GM10248 (cell line): ENCODE results near the gene RASGRP1.

Source experiments
- CTCF ChIA-PET: fragments of 300-600 bp; sonication (Branson Sonifier 250); formaldehyde crosslinking; extraction: SDS; loops from one replicate; lab custom pipeline; 2021; ENCODE audit warnings: antibody characterized with exemption; lab: Yijun Ruan, JAX
- POLR2A ChIA-PET: fragments of 350-650 bp; sonication (Branson Sonifier 250); formaldehyde crosslinking; extraction: SDS; loops from one replicate; lab custom pipeline; 2020; ENCODE audit warnings: antibody characterized with exemption; lab: Yijun Ruan, JAX
- DNase-seq: peaks from one replicate; pipeline ENCODE4 v3.0.0; 2012; ENCODE audit errors: extremely low spot score
- TF ChIP-seq, protein P1 (sequence below): IDR thresholded peaks from 2 replicates; pipeline ENCODE4 v1.5.1; 2012; ENCODE audit warnings: mild to moderate bottlenecking, low read depth; ENCODE audit errors: extremely low read depth, missing control alignments, control extremely low read depth

RASGRP1 gene

DNA sequence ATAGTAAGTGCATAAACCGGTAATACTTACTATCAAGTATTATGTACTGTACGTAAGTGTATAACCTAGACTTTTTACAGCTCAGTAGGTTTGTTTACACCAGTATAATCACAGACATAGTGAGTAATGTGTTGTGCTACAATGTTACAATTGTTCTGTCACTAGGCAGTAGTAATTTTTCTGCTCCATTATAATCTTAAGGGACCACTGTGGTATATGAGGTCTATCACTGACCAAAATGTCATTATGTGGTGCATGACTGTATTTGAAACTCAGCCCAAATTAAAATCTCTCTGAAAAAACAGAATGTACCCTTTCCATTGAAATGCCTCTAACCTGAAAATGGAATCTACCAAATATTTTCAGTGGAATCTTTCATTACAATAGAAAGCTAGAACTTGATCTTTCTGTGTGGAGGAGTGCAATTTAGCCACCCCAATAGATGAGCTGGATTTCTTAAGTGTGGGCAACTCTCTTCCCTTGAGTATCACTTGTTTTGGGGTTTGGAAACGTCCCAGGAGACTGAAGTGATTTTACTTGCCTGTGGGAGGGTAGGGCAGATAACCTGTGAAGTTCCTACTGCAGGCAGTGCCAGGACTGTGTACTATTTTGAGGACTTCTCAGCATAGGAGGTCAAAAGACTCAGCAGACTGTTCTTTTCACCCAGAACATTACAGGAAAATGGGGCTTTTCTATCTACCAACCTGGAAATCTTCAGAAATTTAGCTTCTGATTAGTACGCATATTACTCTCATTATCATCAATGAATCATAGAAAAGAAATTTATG, 59.7 kb downstream of the RASGRP1 start:
- POLR2A ChIA-PET, result no interaction called here
- TF ChIP-seq, protein P1, sequence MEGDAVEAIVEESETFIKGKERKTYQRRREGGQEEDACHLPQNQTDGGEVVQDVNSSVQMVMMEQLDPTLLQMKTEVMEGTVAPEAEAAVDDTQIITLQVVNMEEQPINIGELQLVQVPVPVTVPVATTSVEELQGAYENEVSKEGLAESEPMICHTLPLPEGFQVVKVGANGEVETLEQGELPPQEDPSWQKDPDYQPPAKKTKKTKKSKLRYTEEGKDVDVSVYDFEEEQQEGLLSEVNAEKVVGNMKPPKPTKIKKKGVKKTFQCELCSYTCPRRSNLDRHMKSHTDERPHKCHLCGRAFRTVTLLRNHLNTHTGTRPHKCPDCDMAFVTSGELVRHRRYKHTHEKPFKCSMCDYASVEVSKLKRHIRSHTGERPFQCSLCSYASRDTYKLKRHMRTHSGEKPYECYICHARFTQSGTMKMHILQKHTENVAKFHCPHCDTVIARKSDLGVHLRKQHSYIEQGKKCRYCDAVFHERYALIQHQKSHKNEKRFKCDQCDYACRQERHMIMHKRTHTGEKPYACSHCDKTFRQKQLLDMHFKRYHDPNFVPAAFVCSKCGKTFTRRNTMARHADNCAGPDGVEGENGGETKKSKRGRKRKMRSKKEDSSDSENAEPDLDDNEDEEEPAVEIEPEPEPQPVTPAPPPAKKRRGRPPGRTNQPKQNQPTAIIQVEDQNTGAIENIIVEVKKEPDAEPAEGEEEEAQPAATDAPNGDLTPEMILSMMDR, result no peak
- CTCF ChIA-PET, result interaction anchor here (0.9 to 4.3 kb wide), 17 partner anchors 7 to 195 kb away, joined by 3 to 15 read pairs (median 4); partner anchors contain the start of gene RASGRP1
- DNase-seq, result no peak

DNA sequence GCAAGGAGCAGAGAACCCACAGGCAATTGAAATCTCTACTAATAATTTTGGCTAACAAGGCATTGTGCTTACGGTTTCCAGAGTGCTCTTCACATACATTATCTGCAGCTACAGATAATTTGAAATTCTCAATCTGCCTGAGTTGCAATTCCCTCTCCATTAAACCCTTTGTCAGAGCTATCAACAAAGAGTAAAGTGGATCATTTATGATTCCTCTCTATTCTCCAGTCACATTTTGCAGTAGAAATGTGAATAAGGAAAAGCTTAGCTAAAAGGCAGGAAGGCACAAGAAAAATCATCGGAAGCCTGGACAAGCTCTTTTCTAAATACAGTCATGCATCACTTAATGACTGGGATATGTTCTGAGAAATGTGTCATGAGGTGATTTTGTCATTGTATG, 61.1 kb downstream of the RASGRP1 start:
- DNase-seq, result no peak
- ChIA-PET CTCF (interaction anchor here (0.6 to 4.3 kb wide), 10 partner anchors 9 to 196 kb away, joined by 3 to 15 read pairs (median 4); no protein-coding TSS in a partner anchor), POLR2A (no interaction called here)
- TF ChIP-seq, protein P1, result no peak

DNA sequence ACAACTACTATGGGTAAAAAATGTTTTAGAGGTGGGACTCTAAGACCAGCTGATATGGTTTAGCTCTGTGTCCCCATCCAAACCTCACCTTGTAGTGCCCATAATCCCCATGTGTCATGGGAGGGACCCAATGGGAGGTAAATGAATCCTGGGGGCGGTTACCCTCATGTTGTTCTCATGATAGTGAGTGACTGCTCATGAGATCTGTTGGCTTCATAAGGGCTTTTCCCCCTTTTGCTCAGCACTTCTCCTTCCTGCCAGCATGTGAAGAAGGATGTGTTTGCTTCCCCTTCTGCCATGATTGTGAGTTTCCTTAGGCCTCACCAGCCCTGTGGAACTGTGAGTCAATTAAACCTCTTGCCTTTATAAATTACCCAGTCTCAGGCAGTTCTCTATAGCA, 65.0 kb downstream of the RASGRP1 start:
- no peak for DNase-seq
- ChIA-PET POLR2A (no interaction called here), CTCF (interaction anchor here (1.2 to 4.3 kb wide), 6 partner anchors 10 to 200 kb away, joined by 3 to 17 read pairs (median 8); no protein-coding TSS in a partner anchor)
- TF ChIP-seq, protein P1, result no peak

DNA sequence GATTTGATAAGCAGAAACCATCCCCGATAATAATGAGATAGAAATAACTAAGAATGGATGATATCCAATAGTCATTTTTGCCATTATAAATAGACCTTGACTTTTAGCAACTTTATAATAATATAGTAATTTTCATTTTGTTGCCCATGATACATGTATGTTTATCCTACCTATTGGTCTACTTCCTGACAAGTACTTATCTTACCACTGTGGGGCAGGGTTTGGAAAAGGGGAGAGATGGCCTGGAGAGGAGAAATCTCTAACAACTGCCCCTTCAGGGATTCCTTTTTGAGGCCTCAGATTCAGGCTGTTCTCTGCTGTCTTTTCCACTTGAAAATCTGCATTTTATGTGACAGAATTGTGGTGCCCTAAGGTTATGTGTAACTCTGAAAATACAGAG, 68.5 kb downstream of the RASGRP1 start:
- TF ChIP-seq, protein P1, result no peak
- POLR2A ChIA-PET, result no interaction called here
- CTCF ChIA-PET, result interaction anchor here (1.3 to 4.3 kb wide), 3 partner anchors 14 to 195 kb away, joined by 3 to 17 read pairs (median 6); no protein-coding TSS in a partner anchor
- no peak for DNase-seq

DNA sequence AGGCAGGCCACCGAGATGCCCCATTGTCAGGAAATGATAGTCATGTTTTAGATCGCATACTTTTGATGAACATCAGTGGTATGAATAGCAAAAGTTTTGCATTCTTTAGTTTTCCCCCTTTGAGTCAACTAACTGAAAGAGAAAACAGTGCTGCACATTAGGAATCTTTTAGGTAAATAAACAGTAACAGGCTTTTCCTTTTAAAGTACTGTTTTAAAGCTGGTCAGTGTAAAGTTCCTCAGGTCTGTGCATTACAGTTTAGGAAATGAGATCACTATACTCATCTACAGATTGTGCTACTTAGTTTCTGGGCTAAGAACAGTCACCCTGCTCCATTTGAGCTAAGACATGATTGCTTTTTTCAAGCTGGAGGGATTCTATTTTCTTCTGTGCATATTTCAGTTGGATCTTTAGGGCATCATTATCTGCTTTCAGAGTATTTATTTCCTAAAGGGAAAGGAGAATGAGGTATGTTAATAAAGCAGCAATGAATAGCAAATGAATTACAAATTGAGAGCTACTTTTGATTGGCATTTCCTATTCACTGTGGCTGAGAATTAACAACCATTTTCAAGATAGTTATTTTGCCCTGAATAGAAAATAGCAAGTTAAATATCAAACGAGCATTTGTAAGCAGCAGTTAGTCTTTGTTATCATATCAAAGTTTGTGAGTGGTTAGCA, 74.2 kb downstream of the RASGRP1 start:
- ChIA-PET POLR2A (no interaction called here), CTCF (interaction anchor here (1.0 to 3.7 kb wide), 11 partner anchors 8 to 209 kb away, joined by 3 to 10 read pairs (median 4); no protein-coding TSS in a partner anchor)
- no peak for DNase-seq
- TF ChIP-seq, protein P1, result no peak

DNA sequence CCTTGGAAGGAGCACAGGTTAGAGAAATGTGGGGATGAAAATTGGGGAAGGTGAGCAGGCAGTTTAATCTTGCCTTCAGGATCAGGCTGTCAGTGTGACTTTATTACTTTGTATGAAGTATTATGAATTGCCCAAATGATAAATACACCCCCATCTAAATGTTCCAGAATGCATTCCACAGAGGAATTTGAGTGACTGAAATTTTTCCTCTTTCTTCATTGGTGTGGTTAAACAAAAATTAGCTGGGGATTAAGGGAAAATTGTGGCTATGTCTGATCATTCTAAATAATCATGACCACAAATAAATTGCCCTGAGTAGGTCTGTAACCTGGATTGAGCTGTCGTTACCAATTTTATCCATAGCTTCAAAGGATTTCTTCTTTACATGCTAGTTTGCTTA, 77.2 kb downstream of the RASGRP1 start:
- no peak for DNase-seq
- POLR2A ChIA-PET, result no interaction called here
- CTCF ChIA-PET, result interaction anchor here (0.9 to 3.7 kb wide), 5 partner anchors 16 to 202 kb away, joined by 3 to 10 read pairs (median 4); partner anchors contain the start of gene RASGRP1
- TF ChIP-seq, protein P1, result no peak
